Activated CD4-positive, alpha-beta memory T cell treated with anti-CD3 and anti-CD28 coated beads for 36 hours (primary cell): ENCODE data around the gene GFPT2. TPM values are rescaled to one million over a fixed set of nuclear protein-coding genes. Genes with fewer than 3 reads are reported as not detected.

Experiments used
- CTCF ChIA-PET: fragments of 350-600 bp; sonication (Branson Sonifier 250); formaldehyde crosslinking; loops from one replicate; lab custom pipeline; 2021; ENCODE audit warnings: antibody characterized with exemption, inconsistent platforms; lab: Charles Lee
- POLR2A ChIA-PET: fragments of 350-600 bp; sonication (Branson Sonifier 250); formaldehyde crosslinking; loops from one replicate; lab custom pipeline; 2021; ENCODE audit warnings: antibody characterized with exemption; lab: Charles Lee
- DNase-seq: peaks from one replicate; pipeline ENCODE4 v3.0.0-alpha.2; 2020
- H3K27ac Mint-ChIP-seq: one replicate; pipeline ENCODE4 v1.8.0; 2021; ENCODE audit warnings: mixed read lengths
- H3K27me3 Mint-ChIP-seq: one replicate; pipeline ENCODE4 v1.8.0; 2021; ENCODE audit warnings: mixed read lengths
- H3K36me3 Mint-ChIP-seq: one replicate; pipeline ENCODE4 v1.8.0; 2021; ENCODE audit warnings: mixed read lengths
- H3K4me1 Mint-ChIP-seq: one replicate; pipeline ENCODE4 v1.8.0; 2021; ENCODE audit warnings: low read depth, mixed read lengths
- H3K4me3 Mint-ChIP-seq: one replicate; pipeline ENCODE4 v1.8.0; 2021; ENCODE audit warnings: mild to moderate bottlenecking, mixed read lengths
- H3K9me3 Mint-ChIP-seq: one replicate; pipeline ENCODE4 v1.8.0; 2021; ENCODE audit warnings: mixed read lengths
- intact Hi-C: fragments of 100-400 bp; cut with micrococcal nuclease; formaldehyde crosslinking; loops from one replicate; pipeline ENCODE4 v1.15.1; 2023
- total RNA-seq, 2 experiments: library from RNA; stranded (reverse); gene quantifications; one replicate each; pipeline ENCODE4 v1.2.3, GENCODE V29; 2021

Gene GFPT2
- under 1 TPM; 0.12 to 0.15 TPM for total RNA-seq

GRCh38 chr5:180353048-180353979 is at the start of gene GFPT2:
TSS of gene GFPT2 (minus strand) at chr5:180353336. CDS start at chr5:180353217, 119 bp downstream.
- ChIA-PET CTCF (interaction anchor here (0.7 to 1.7 kb wide), 3 partner anchors 25 to 144 kb away, joined by 3 to 9 read pairs (median 4); partner anchors contain the start of gene RASGEF1C), POLR2A (no interaction called here)
- Mint-ChIP-seq H3K36me3 (no peaks in the 10 kb centered on the region), H3K27ac (no peak within 1 kb of the TSS), H3K27me3 (peaks cover 43% of the 10 kb centered on the region), H3K4me3 (peak within 1 kb of the TSS; percentile 61), H3K4me1 (peaks cover 1% of the 10 kb centered on the region), H3K9me3 (no peaks in the 10 kb centered on the region)
- intact Hi-C loops = loop anchor here (1.0 kb wide), 1 partner anchor 60 kb away; no protein-coding TSS in a partner anchor
- DNase-seq = peak; percentile 81

DNA sequence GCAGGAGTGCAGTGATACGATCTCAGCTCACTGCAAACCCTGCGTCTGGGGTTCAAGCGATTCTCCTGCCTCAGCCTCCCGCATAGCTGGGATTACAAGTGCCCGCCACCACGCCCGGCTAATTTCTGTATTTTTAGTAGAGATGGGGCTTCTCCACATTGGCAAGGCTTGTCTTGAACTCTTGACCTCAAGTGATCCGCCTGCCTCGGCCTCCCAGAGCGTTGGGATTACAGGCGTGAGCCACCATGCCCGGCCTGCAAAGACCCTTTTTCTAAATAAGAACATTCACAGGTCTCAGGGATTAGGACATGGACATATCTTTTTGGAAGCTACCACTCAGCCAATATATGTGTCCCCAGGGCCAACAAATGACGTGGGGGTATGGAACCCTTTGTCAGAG is 49.6 kb upstream of the GFPT2 start:
- no peak for DNase-seq
- peaks cover 12% of the 10 kb centered on the region for H3K27me3 Mint-ChIP-seq
- no peaks in the 10 kb centered on the region for H3K4me1 Mint-ChIP-seq
- POLR2A ChIA-PET = no interaction called here
- H3K27ac Mint-ChIP-seq = no peak overlapping the region
- H3K4me3 Mint-ChIP-seq = no peak overlapping the region
- intact Hi-C loops = no loop called here
- H3K36me3 Mint-ChIP-seq = no peaks in the 10 kb centered on the region
- CTCF ChIA-PET = interaction anchor here (1.8 kb wide), 1 partner anchor 74 kb away, joined by 3 read pairs; no protein-coding TSS in a partner anchor
- no peaks in the 10 kb centered on the region for H3K9me3 Mint-ChIP-seq

DNA sequence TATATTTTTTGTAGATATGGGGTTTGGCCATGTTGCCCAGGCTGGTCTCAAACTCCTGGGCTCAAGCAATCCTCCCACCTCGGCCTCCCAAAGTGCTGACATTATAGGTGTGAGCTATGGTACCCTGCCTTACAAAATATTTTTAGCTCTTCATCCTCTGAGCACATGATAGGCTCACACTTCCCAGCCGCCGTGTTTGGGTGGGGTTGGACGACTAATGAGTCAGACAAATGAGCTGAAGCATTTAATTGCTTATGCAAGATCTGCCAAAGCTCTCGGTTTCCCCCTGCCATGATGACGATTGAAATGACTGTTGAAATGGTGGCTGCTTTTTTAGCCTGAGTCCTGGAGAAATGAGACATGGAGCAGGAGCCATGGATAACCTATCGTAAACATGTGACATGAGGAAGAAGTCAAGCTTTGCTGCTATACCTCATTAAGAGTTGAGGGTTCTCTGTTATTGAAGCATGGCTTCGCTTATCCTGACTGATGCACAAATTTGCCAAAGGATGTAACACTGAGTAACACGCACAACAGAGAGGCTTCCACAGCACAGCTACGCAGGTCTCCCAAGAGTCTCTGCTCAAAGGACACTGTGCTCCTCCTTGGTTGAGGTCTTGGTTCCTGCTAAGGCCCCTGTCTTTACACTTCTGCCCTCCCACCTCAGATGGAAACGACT is 48.2 kb upstream of the GFPT2 start:
- intact Hi-C loops = no loop called here
- ChIA-PET CTCF (interaction anchor here (0.9 kb wide), 1 partner anchor 73 kb away, joined by 5 read pairs; no protein-coding TSS in a partner anchor), POLR2A (interaction anchor here (0.6 kb wide), 1 partner anchor 62 kb away, joined by 3 read pairs; no protein-coding TSS in a partner anchor)
- H3K4me3 Mint-ChIP-seq = no peak overlapping the region
- H3K27me3 Mint-ChIP-seq = peaks cover 12% of the 10 kb centered on the region
- DNase-seq = no peak
- no peak overlapping the region for H3K27ac Mint-ChIP-seq
- no peaks in the 10 kb centered on the region for H3K4me1 Mint-ChIP-seq
- H3K9me3 Mint-ChIP-seq = no peaks in the 10 kb centered on the region
- H3K36me3 Mint-ChIP-seq = no peaks in the 10 kb centered on the region

- CTCF ChIA-PET = no interaction called here
- H3K27ac Mint-ChIP-seq = no peak overlapping the region
- H3K36me3 Mint-ChIP-seq = no peaks in the 10 kb centered on the region
- H3K4me1 Mint-ChIP-seq = no peaks in the 10 kb centered on the region
- H3K9me3 Mint-ChIP-seq = no peaks in the 10 kb centered on the region
- POLR2A ChIA-PET = no interaction called here
- intact Hi-C loops = no loop called here
- DNase-seq = no peak
- H3K4me3 Mint-ChIP-seq = no peak overlapping the region
- H3K27me3 Mint-ChIP-seq = peaks cover 15% of the 10 kb centered on the region
Observed at GRCh38 chr5:180400416-180400815, 47.3 kb upstream of the GFPT2 start.

DNA sequence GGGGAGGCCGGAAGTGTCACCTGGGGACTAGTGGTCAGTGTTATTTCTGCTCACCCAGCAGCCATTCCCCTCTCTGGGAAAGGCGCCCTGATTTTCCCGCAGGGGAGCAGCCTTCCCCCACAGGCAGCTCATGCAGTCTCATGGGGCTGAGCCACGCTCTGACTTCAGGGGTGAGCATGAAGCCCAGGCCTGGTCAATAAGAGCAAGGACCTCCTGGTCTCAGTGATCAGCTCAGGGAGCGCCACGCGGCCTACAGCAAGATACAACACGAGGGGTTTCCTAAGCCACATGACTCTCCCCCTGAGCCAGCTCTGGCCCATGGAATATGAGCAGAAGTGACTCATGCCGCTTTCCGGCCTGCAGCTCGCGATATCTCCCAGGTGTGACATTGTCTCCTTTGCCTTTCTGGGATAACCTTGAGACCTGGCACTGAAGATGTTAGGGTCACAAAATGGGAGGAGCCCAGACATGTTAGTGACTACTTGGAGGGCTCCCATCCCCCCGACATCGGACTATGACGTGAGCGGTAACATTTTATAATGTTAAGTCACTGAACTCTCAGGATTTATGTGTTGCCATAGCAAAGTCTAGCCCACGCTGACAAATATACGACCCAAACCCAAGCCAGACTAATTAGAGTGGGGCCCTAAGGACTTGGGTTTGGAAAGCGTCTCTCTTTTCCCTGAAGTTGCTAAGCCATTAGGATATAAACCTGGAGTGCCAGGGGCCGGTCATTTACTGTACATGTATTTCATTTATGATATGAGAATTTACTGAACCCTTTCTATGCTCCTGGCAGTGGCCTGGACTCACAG is 46.5 kb upstream of the GFPT2 start:
- no peaks in the 10 kb centered on the region for H3K9me3 Mint-ChIP-seq
- ChIA-PET POLR2A (no interaction called here), CTCF (no interaction called here)
- H3K36me3 Mint-ChIP-seq = no peaks in the 10 kb centered on the region
- intact Hi-C loops = no loop called here
- DNase-seq = no peak
- peaks cover 15% of the 10 kb centered on the region for H3K27me3 Mint-ChIP-seq
- no peak overlapping the region for H3K27ac Mint-ChIP-seq
- no peak overlapping the region for H3K4me3 Mint-ChIP-seq
- H3K4me1 Mint-ChIP-seq = no peaks in the 10 kb centered on the region

DNA sequence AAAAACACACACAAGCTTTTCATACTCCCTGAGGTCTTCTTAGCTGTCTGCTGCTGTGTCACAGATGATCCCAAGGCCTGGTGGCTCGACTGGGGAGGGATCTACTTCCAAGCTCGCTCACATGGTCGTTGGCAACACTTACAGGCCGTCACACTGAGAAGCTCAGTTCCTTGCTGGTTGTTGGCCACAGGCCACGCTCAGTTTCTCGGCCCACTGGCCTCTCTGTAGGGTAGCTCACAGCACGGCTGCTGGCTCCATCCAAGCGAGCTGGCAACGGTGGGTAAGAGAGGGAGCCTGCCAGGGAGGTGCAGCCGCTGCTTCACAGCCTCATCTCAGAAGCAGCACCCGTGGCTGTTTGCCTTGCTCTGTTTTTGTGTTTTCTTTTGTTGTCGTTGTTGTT is 43.8 kb upstream of the GFPT2 start:
- intact Hi-C loops = no loop called here
- H3K9me3 Mint-ChIP-seq = no peaks in the 10 kb centered on the region
- CTCF ChIA-PET = interaction anchor here (0.6 kb wide), 1 partner anchor 70 kb away, joined by 3 read pairs; no protein-coding TSS in a partner anchor
- no peaks in the 10 kb centered on the region for H3K4me1 Mint-ChIP-seq
- peaks cover 12% of the 10 kb centered on the region for H3K27me3 Mint-ChIP-seq
- no peak overlapping the region for H3K4me3 Mint-ChIP-seq
- no peak overlapping the region for H3K27ac Mint-ChIP-seq
- no peaks in the 10 kb centered on the region for H3K36me3 Mint-ChIP-seq
- no peak for DNase-seq
- POLR2A ChIA-PET = no interaction called here

GRCh38 chr5:180395540-180396274 is 42.6 kb upstream of the GFPT2 start:
- Mint-ChIP-seq H3K9me3 (no peaks in the 10 kb centered on the region), H3K4me3 (no peak overlapping the region), H3K27ac (no peak overlapping the region), H3K4me1 (no peaks in the 10 kb centered on the region), H3K27me3 (peaks cover 10% of the 10 kb centered on the region), H3K36me3 (no peaks in the 10 kb centered on the region)
- intact Hi-C loops = no loop called here
- DNase-seq = no peak
- POLR2A ChIA-PET = no interaction called here
- CTCF ChIA-PET = no interaction called here

- POLR2A ChIA-PET = no interaction called here
- no peaks in the 10 kb centered on the region for H3K4me1 Mint-ChIP-seq
- CTCF ChIA-PET = no interaction called here
- intact Hi-C loops = no loop called here
- no peaks in the 10 kb centered on the region for H3K36me3 Mint-ChIP-seq
- H3K27ac Mint-ChIP-seq = no peak overlapping the region
- no peak overlapping the region for H3K4me3 Mint-ChIP-seq
- peaks cover 10% of the 10 kb centered on the region for H3K27me3 Mint-ChIP-seq
- no peak for DNase-seq
- no peaks in the 10 kb centered on the region for H3K9me3 Mint-ChIP-seq
Observed at GRCh38 chr5:180394031-180394636, 41.0 kb upstream of the GFPT2 start.

DNA sequence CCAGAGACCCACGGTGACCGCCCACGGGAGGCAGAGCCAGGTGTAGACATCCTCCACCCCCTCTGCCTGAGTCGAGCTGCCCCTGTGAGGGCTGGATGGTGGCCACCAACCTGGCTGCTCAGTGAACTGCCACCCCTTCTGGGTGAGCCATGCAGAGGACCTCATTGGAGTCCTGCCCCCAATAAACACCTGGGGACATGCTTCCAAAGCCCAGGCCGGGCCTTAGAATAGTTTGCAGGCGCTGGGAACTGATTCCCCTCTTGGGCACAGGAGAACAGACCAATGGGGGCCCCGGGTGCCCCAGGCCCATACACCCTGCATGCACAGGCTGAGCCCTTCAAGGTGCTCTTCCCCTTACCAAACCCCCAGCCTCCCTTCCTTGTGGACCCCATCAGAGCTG is 38.1 kb upstream of the GFPT2 start:
- no peaks in the 10 kb centered on the region for H3K4me1 Mint-ChIP-seq
- H3K9me3 Mint-ChIP-seq = no peaks in the 10 kb centered on the region
- H3K27me3 Mint-ChIP-seq = peaks cover 7% of the 10 kb centered on the region
- ChIA-PET POLR2A (no interaction called here), CTCF (no interaction called here)
- no peak for DNase-seq
- intact Hi-C loops = no loop called here
- H3K36me3 Mint-ChIP-seq = no peaks in the 10 kb centered on the region
- H3K27ac Mint-ChIP-seq = no peak overlapping the region
- no peak overlapping the region for H3K4me3 Mint-ChIP-seq

GRCh38 chr5:180390441-180391190 is 37.5 kb upstream of the GFPT2 start:
- no peaks in the 10 kb centered on the region for H3K9me3 Mint-ChIP-seq
- no peaks in the 10 kb centered on the region for H3K36me3 Mint-ChIP-seq
- peaks cover 5% of the 10 kb centered on the region for H3K27me3 Mint-ChIP-seq
- no peak for DNase-seq
- no peak overlapping the region for H3K4me3 Mint-ChIP-seq
- no peaks in the 10 kb centered on the region for H3K4me1 Mint-ChIP-seq
- H3K27ac Mint-ChIP-seq = no peak overlapping the region
- ChIA-PET POLR2A (no interaction called here), CTCF (no interaction called here)
- intact Hi-C loops = no loop called here
